ENCODE results near the gene CNTN5.

DNA sequence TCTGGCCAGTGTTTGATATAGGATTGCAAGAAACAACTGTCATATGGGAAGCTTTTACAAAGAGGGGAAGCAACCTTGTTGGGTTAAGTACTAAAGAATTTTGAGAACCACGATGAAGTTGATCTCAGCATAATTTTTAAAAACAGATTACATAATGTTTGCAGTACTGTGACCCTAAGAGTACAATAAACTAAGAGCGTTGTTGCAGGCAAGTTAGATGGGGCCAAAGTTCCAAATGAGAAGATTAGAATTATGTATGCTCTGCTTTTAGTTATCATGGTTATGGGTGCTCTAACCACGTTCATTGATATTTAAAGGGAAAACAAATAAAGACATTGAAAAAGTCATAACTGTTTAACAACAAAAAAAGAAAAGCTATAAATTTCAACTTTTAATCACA is 177.5 kb downstream of the CNTN5 start:
- TF ChIP-seq, protein P1, sequence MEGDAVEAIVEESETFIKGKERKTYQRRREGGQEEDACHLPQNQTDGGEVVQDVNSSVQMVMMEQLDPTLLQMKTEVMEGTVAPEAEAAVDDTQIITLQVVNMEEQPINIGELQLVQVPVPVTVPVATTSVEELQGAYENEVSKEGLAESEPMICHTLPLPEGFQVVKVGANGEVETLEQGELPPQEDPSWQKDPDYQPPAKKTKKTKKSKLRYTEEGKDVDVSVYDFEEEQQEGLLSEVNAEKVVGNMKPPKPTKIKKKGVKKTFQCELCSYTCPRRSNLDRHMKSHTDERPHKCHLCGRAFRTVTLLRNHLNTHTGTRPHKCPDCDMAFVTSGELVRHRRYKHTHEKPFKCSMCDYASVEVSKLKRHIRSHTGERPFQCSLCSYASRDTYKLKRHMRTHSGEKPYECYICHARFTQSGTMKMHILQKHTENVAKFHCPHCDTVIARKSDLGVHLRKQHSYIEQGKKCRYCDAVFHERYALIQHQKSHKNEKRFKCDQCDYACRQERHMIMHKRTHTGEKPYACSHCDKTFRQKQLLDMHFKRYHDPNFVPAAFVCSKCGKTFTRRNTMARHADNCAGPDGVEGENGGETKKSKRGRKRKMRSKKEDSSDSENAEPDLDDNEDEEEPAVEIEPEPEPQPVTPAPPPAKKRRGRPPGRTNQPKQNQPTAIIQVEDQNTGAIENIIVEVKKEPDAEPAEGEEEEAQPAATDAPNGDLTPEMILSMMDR (IDR thresholded peaks at IDR 0.05) = no peak
- TF ChIP-seq POLR2A (IDR thresholded peaks at IDR 0.05) (no peak), POLR2AphosphoS5 (IDR thresholded peaks at IDR 0.05) (no peak)

Data from suprapubic skin (tissue), 4 donors.